Effector memory CD8-positive, alpha-beta T cell (primary cell): ENCODE data around the gene ESPN.

Experiments used
- ATAC-seq: fragments of 150-1000 bp; cut with Tn5 transposase; replicated peaks from 2 replicates; pipeline ENCODE4 v1.10.0; 2021; ENCODE audit warnings: mild to moderate bottlenecking, moderate library complexity
- DNase-seq, 3 experiments: peaks; one replicate each; pipeline ENCODE4 v3.0.0; 2021
- H3K27ac Mint-ChIP-seq, 2 donors: one replicate each; pipeline ENCODE4 v1.8.0; 2022; ENCODE audit warnings: mild to moderate bottlenecking in 2 of 2, mixed read lengths in 2 of 2, moderate library complexity in 2 of 2
- H3K27me3 Mint-ChIP-seq, 2 donors: one replicate each; pipeline ENCODE4 v1.8.0; 2022; ENCODE audit warnings: mixed read lengths in 2 of 2
- H3K36me3 Mint-ChIP-seq: one replicate; pipeline ENCODE4 v1.8.0; 2022; ENCODE audit warnings: mild to moderate bottlenecking, moderate library complexity, mixed read lengths; ENCODE audit not compliant: insufficient read depth
- H3K4me1 Mint-ChIP-seq, 2 donors: one replicate each; pipeline ENCODE4 v1.8.0; 2022; ENCODE audit warnings: low read depth in 2 of 2, mixed read lengths in 2 of 2
- H3K4me3 Mint-ChIP-seq, 2 donors: one replicate each; pipeline ENCODE4 v1.8.0; 2022; ENCODE audit warnings: mild to moderate bottlenecking in 2 of 2, mixed read lengths in 2 of 2, moderate library complexity in 2 of 2
- H3K9me3 Mint-ChIP-seq, 2 donors: one replicate each; pipeline ENCODE4 v1.8.0; 2022; ENCODE audit warnings: mixed read lengths in 2 of 2

The ESPN gene

GRCh38 chr1:6471086-6471969 lies 46.8 kb downstream of the ESPN start:
- H3K4me3 Mint-ChIP-seq, result no peak overlapping the region
- no peak overlapping the region for H3K27ac Mint-ChIP-seq

DNA sequence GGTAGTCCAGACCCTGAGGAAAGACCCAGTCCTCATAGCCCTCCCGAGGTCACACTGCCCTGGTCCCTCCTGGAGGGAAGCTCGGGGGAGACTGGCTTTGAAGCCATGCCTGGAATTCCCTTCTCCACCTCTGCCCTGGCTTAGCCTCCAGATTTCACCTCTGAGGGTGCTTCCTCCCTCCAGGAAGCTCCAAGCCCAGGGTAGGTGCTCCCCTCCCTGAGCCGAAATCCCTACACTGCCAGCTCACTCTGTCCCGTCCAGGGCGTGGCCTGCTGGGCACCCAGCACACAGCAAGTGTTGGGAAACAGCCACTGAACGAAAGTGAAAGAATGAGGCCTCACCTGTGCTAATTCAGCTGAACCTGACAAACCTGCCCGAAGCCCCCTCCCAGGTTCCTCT lies 47.4 kb downstream of the ESPN start:
- Mint-ChIP-seq H3K27ac (no peak overlapping the region), H3K4me1 (peaks cover 8 to 9% of the 10 kb centered on the region in 2 donors), H3K36me3 (no peaks in the 10 kb centered on the region), H3K4me3 (no peak overlapping the region), H3K9me3 (no peaks in the 10 kb centered on the region), H3K27me3 (peaks cover 0 to 9% of the 10 kb centered on the region in 2 donors)
- DNase-seq (no peak), ATAC-seq (no peak)

More at GRCh38 chr1:6471086-6471969, 46.8 kb downstream of the ESPN start:
- Mint-ChIP-seq H3K9me3 (no peaks in the 10 kb centered on the region), H3K4me1 (peaks cover 8 to 9% of the 10 kb centered on the region in 2 donors), H3K27me3 (peaks cover 0 to 9% of the 10 kb centered on the region in 2 donors), H3K36me3 (peaks cover 3% of the 10 kb centered on the region)
- DNase-seq, result no peak
- peak; percentile 44 for ATAC-seq

- Mint-ChIP-seq H3K4me1 (peaks cover 6 to 8% of the 10 kb centered on the region in 2 donors), H3K9me3 (no peaks in the 10 kb centered on the region), H3K36me3 (no peaks in the 10 kb centered on the region), H3K27ac (no peak overlapping the region), H3K27me3 (peaks cover 0 to 9% of the 10 kb centered on the region in 2 donors), H3K4me3 (no peak overlapping the region)
- no peak for DNase-seq
- no peak for ATAC-seq
Measured at GRCh38 chr1:6472391-6472790, 47.8 kb downstream of the ESPN start.

GRCh38 chr1:6473156-6473555 lies 48.6 kb downstream of the ESPN start:
- Mint-ChIP-seq H3K27ac (no peak overlapping the region), H3K27me3 (peaks cover 0 to 9% of the 10 kb centered on the region in 2 donors), H3K4me1 (peaks cover 6 to 8% of the 10 kb centered on the region in 2 donors), H3K9me3 (no peaks in the 10 kb centered on the region), H3K36me3 (no peaks in the 10 kb centered on the region), H3K4me3 (no peak overlapping the region)
- no peak for ATAC-seq
- no peak for DNase-seq

GRCh38 chr1:6473974-6474814 lies 49.6 kb downstream of the ESPN start:
- H3K4me3 Mint-ChIP-seq, result no peak overlapping the region
- no peaks in the 10 kb centered on the region for H3K36me3 Mint-ChIP-seq
- H3K4me1 Mint-ChIP-seq, result peaks cover 6 to 8% of the 10 kb centered on the region in 2 donors
- H3K9me3 Mint-ChIP-seq, result no peaks in the 10 kb centered on the region
- no peak overlapping the region for H3K27ac Mint-ChIP-seq
- ATAC-seq, result no peak
- no peak for DNase-seq
- H3K27me3 Mint-ChIP-seq, result peaks cover 0 to 9% of the 10 kb centered on the region in 2 donors

DNA sequence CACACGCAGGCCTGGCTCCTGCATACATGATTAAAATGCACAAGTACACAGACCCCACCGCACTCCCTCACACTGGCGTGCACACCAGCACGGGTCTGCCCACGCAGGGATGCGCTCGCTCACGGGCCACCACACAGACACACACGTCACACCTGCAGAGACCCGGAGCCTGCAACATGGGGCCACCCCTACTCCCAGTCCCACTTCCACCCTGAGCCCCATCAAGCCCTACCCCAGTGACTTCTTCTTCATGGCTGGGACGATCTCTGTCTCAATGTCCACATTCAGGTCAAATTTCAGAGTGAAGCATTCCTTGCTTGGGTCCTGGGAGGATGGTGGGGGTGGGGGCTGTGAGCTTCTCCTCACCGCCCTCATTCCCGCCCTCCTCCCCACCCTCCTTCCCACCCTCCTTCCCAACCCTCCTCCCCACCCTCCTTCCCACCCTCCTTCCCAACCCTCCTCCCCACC lies 50.3 kb downstream of the ESPN start:
- ATAC-seq, result no peak
- DNase-seq, result no peak
- Mint-ChIP-seq H3K27ac (no peak overlapping the region), H3K4me1 (peaks cover 6 to 8% of the 10 kb centered on the region in 2 donors), H3K27me3 (peaks cover 0 to 9% of the 10 kb centered on the region in 2 donors), H3K9me3 (no peaks in the 10 kb centered on the region), H3K4me3 (no peak overlapping the region), H3K36me3 (no peaks in the 10 kb centered on the region)

DNA sequence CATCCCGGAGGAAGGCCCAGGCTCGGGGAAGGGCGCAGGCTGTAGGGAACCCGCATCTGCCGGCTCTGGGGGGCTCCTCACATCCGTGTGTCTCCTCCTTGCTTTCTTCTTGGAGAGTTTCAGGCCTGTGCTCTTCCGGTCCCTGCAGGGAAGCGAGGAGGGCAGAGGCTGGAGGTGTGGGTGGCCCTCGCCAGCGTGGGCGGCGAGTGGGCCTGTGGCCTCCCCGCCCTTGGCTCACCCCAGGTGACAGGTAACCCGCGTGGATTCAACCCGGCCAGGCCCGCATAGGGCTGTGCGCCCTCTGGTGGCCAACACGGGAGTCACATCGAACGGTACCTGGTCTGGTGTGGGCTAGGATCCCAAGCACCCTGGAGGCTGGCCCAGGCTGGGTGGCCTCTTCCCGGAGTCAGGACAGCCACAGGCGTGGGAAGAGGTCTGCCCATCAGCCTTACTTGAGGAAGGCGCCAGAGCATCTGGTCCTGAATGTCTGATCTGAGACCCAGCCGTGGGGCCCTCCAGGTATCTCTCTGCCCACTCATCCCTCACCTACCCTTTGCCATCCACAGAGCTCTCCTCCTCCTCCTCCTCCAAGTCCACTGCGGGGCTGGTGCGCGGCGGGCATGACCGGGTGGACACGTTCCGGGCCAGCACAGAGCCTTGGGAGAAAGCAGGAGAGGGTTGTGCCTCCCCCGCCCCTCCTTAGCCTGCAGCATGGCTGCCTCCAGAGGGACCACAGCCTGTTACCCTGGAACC lies 51.0 kb downstream of the ESPN start:
- ATAC-seq, result peak; percentile 90

DNA sequence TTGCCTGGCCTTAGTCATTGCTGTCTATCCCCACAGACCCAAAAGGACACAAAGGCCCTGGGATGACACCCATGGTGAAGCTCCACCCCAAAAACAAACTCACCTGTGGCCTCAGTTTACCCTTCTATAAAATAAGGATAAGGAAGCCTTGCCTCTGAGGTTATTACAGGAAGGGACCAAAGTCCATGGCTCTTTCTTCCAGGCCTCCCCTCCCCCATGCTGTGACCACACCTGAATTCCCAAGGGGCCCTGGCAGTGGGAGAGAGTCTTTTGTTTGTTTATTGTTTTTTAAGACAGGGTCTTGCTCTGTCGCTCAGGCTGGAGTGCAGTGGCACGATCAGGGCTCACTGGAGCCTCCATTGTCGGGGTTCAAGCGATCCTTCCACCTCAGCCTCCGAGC lies 51.9 kb downstream of the ESPN start:
- DNase-seq (no peak), ATAC-seq (no peak)
- Mint-ChIP-seq H3K36me3 (no peaks in the 10 kb centered on the region), H3K27ac (no peak overlapping the region), H3K9me3 (no peaks in the 10 kb centered on the region), H3K4me3 (no peak overlapping the region), H3K27me3 (peaks cover 0 to 9% of the 10 kb centered on the region in 2 donors), H3K4me1 (peaks cover 6 to 8% of the 10 kb centered on the region in 2 donors)

More for the DNA sequence above, 51.0 kb downstream of the ESPN start:
- peak; percentile 81 to 82 (median 82) for DNase-seq
- no peak overlapping the region for H3K4me3 Mint-ChIP-seq
- peaks cover 6 to 8% of the 10 kb centered on the region in 2 donors for H3K4me1 Mint-ChIP-seq
- no peaks in the 10 kb centered on the region for H3K9me3 Mint-ChIP-seq
- peaks cover 0 to 9% of the 10 kb centered on the region in 2 donors for H3K27me3 Mint-ChIP-seq
- H3K36me3 Mint-ChIP-seq, result no peaks in the 10 kb centered on the region
- no peak overlapping the region for H3K27ac Mint-ChIP-seq

DNA sequence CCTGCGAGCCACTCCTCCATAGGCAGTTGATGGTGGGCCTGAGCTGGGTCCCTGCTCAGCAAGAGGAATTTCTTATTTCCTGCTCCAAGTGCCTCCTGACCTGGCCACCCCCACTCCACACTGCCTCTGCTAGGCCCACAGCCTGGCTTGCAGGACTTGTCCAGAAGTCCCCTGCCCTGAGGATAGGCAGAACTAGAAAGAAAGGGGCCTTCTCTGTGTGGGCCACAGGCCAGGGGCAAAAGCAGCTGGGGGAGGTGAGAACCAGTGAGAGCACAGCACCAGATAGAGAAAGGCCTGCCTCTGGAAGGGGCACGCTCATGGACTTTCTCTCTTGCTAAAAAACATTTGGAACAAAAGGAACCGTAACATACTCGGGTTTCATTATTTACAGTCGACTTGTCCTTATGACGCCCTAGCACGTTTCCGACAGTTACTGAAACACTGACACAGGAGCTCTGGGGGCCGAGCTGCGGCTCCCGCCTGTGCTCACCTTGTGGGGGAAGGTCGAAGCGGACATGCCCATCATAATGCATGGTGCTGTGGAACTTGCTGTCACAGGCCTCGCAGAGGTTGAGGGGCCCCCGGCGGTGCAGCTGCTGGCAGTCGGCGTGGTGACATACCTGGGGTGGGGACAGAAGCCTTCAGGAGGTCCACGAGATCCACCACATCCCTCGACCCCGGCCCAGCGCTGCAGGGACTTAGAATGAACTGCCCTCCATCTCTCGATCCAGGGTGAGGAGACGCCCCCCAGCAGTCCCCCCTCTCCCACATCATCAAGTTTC lies 52.7 kb downstream of the ESPN start:
- Mint-ChIP-seq H3K27me3 (peaks cover 0 to 9% of the 10 kb centered on the region in 2 donors), H3K4me3 (no peak overlapping the region), H3K36me3 (no peaks in the 10 kb centered on the region), H3K27ac (no peak overlapping the region), H3K4me1 (peaks cover 6 to 8% of the 10 kb centered on the region in 2 donors), H3K9me3 (no peaks in the 10 kb centered on the region)
- DNase-seq (no peak), ATAC-seq (no peak)

- Mint-ChIP-seq H3K27ac (no peak overlapping the region), H3K4me3 (no peak overlapping the region), H3K4me1 (peaks cover 4 to 9% of the 10 kb centered on the region in 2 donors), H3K27me3 (peaks cover 16 to 39% of the 10 kb centered on the region in 2 donors), H3K36me3 (no peaks in the 10 kb centered on the region), H3K9me3 (no peaks in the 10 kb centered on the region)
- DNase-seq, result no peak
- ATAC-seq, result no peak
Measured at GRCh38 chr1:6481820-6482219, 57.2 kb downstream of the ESPN start.

DNA sequence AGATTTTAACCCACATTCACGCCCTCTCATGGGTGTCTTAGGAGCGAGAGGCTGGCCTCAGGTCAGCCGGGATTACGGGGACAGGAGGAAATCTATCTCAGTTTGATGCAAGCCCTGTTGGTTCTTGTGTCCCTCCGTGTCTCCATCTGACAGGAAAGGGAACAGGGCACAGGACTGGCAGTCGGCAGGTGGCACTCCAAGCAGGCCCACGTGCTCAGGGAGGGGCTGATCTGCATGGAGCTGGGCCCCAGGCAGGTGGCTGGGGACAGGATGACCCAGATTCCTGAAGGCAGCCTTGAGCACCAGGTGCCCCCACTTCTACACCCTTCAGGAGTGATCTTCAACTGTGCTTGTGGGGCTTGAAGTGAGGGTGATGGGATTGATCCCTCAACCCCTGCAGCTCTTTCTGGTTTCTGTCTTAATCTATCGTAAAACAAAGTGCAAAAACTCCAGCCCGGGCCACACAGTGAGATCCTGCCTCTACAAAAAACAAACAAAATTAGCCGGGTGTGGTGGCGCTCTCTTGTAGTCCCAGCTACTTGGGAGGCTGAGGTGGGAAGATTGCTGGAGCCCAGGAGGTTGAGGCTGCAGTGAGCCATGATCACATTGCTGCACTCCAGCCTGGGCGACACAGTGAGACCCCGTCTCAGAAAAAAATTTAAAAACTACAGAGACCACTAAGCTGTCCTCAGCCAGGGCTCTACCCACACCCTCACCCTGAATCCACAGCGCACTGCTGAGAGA lies 58.6 kb downstream of the ESPN start:
- Mint-ChIP-seq H3K27me3 (peaks cover 23 to 52% of the 10 kb centered on the region in 2 donors), H3K9me3 (no peaks in the 10 kb centered on the region), H3K4me1 (peaks cover 4 to 9% of the 10 kb centered on the region in 2 donors), H3K36me3 (peaks cover 3% of the 10 kb centered on the region), H3K27ac (no peak overlapping the region), H3K4me3 (no peak overlapping the region)
- no peak for DNase-seq
- no peak for ATAC-seq

DNA sequence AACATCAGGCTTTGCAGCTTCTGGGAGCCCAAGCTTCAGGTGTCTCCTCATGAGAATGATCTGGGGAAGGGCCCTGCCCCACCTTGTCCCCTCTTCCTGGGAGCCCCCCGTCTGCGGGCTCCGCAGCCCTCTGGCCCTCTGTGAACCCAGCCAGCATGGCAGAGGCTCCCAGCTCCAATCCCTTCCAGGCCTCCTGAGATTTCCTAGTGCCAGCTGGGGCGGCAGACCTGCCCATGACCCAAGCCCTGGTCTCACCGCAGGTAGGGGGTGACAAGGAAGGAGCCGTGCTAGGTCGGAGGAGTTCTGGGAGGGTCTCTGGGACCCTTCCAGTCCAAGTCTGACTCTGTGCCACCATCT lies 59.2 kb downstream of the ESPN start:
- no peaks in the 10 kb centered on the region for H3K9me3 Mint-ChIP-seq
- peaks cover 4 to 9% of the 10 kb centered on the region in 2 donors for H3K4me1 Mint-ChIP-seq
- ATAC-seq, result no peak
- H3K36me3 Mint-ChIP-seq, result peaks cover 3% of the 10 kb centered on the region
- DNase-seq, result no peak
- H3K4me3 Mint-ChIP-seq, result no peak overlapping the region
- H3K27me3 Mint-ChIP-seq, result peaks cover 23 to 55% of the 10 kb centered on the region in 2 donors
- no peak overlapping the region for H3K27ac Mint-ChIP-seq
